ENCODE measurements around the gene ILF2. TPM values are rescaled to one million over a fixed set of nuclear protein-coding genes. Genes with fewer than 3 reads are reported as not detected.
A peak's percentile ranks its signal among the peaks of the same experiment; 100 is the strongest.
"Not testable (repeated sequence)": the region's sequence is repeated elsewhere in the genome, so short reads cannot be mapped to it uniquely, and the experiment has no call there.

ILF2 gene
- polyA plus RNA-seq, 2 of the 4 experiments (the other 2 are of a cell fraction): 249 to 285 TPM

GRCh38 chr1:153669606-153670005 lies 1.2 kb downstream of the ILF2 start:
- ChIA-PET POLR2A (interaction anchor here (1.6 kb wide), 1 partner anchor 11 kb away, joined by 4 read pairs; no protein-coding TSS in a partner anchor), CTCF (interaction anchor here (1.4 to 4.1 kb wide), 4 partner anchors 8 to 97 kb away, joined by 4 to 13 read pairs (median 8); partner anchors contain the start of gene S100A13)
- H3K27ac ChIP-seq: peak overlapping the region in 1 of 2 experiments; percentile 90; a peak in 2 of 6 replicates
- WGBS (ENCODE audit: missing lambda C conversion rate): 79% methylated on average over 6 of the region's 6 CpGs
- ATAC-seq (no peak), DNase-seq (ENCODE audit: low read depth in 1 of 2, low spot score in 1 of 2) (no peak), FAIRE-seq (no peak)
- TF ChIP-seq CBX8 (IDR thresholded peaks at IDR 0.05): no peak
- no peak for TF ChIP-seq JUNB (IDR thresholded peaks at IDR 0.05)
- TF ChIP-seq TP53 (CRISPR knock-in tag; IDR thresholded peaks at IDR 0.05): no peak
- TF ChIP-seq EHMT2 (IDR thresholded peaks at IDR 0.05; ENCODE audit: low read depth): no peak
- no peak for TF ChIP-seq JUN (IDR thresholded peaks at IDR 0.05)
- TF ChIP-seq NFE2L2 (conservative IDR thresholded peaks at IDR 0.05; ENCODE audit: low read length): no peak
- TF ChIP-seq ESRRA (IDR thresholded peaks at IDR 0.05; ENCODE audit: borderline replicate concordance, low read length): no peak
- no peak for TF ChIP-seq FOSL2 (IDR thresholded peaks at IDR 0.05)
- no peak for TF ChIP-seq FOSL2 (CRISPR knock-in tag; IDR thresholded peaks at IDR 0.05)
- no peak for TF ChIP-seq BCL3 (IDR thresholded peaks at IDR 0.05)
- TF ChIP-seq E2F6 (IDR thresholded peaks at IDR 0.05; ENCODE audit: borderline replicate concordance, low read depth): no peak
- no peak for TF ChIP-seq CBX2 (IDR thresholded peaks at IDR 0.05; ENCODE audit: borderline replicate concordance, low read depth)
- TF ChIP-seq RAD21 (conservative IDR thresholded peaks at IDR 0.05 in 1 of 2, IDR thresholded peaks at IDR 0.05 in 1 of 2): no peak
- no peak for TF ChIP-seq PBX3 (IDR thresholded peaks at IDR 0.05)
- no peak for TF ChIP-seq HOXB13 (CRISPR knock-in tag; IDR thresholded peaks at IDR 0.05; ENCODE audit: low read depth)
- TF ChIP-seq USF2 (IDR thresholded peaks at IDR 0.05): no peak
- no peak for TF ChIP-seq ELK1 (IDR thresholded peaks at IDR 0.05; ENCODE audit: low read depth, low read length)
- TF ChIP-seq ZNF302 (CRISPR knock-in tag; IDR thresholded peaks at IDR 0.05): no peak
- TF ChIP-seq EP300 (IDR thresholded peaks at IDR 0.05): no peak
- TF ChIP-seq FOSB (CRISPR knock-in tag; IDR thresholded peaks at IDR 0.05): no peak
- TF ChIP-seq MAX (IDR thresholded peaks at IDR 0.05): no peak
- H3K4me1 ChIP-seq: peaks cover 10% of the 10 kb centered on the region
- H3K9me3 ChIP-seq: no peaks in the 10 kb centered on the region
- H3K4me3 ChIP-seq: peak overlapping the region; percentile 78
- peak overlapping the region; percentile 97 for H3K4me2 ChIP-seq

GRCh38 chr1:153668672-153669071 lies 2.1 kb downstream of the ILF2 start:
- FAIRE-seq; ATAC-seq; H3K27ac ChIP-seq; H3K4me1 ChIP-seq; H3K4me3 ChIP-seq; H3K4me2 ChIP-seq; POLR2A ChIA-PET; DNase-seq (ENCODE audit: low read depth in 1 of 2, low spot score in 1 of 2); H3K9me3 ChIP-seq: not testable (repeated sequence)
- CTCF ChIA-PET: interaction anchor here (0.7 to 4.1 kb wide), 3 partner anchors 9 to 96 kb away, joined by 3 to 13 read pairs (median 11); no protein-coding TSS in a partner anchor
- WGBS (ENCODE audit: missing lambda C conversion rate): 99% methylated on average over 8 of the region's 8 CpGs
